Loucy (cell line): ENCODE data around the gene ACSL5.

ENCODE experiments used
- H2AFZ ChIP-seq: fragments of 200-600 bp; sonication (generic); 2 replicates; pipeline ENCODE4 v1.6.0; 2016; ENCODE audit warnings: antibody characterized with exemption, mild to moderate bottlenecking, low read length, moderate library complexity
- H3F3A ChIP-seq: fragments of 200-600 bp; 2 replicates; pipeline ENCODE4 v1.6.0; 2016; ENCODE audit warnings: antibody characterized with exemption, low read depth, mild to moderate bottlenecking
- H3K27me3 ChIP-seq: fragments of 200-600 bp; sonication (generic); 2 replicates; pipeline ENCODE4 v1.6.1; 2014; ENCODE audit warnings: low read length, mild to moderate bottlenecking; ENCODE audit not compliant: insufficient read depth, poor library complexity, severe bottlenecking
- H3K36me3 ChIP-seq: fragments of 200-600 bp; sonication (generic); 2 replicates; pipeline ENCODE4 v1.6.1; 2016; ENCODE audit warnings: low read length; ENCODE audit not compliant: insufficient read depth
- H3K4me1 ChIP-seq: fragments of 200-600 bp; sonication (generic); 2 replicates; pipeline ENCODE4 v1.5.1; 2014; ENCODE audit warnings: low read length, mild to moderate bottlenecking; ENCODE audit not compliant: insufficient read depth, poor library complexity, severe bottlenecking
- H3K4me2 ChIP-seq: fragments of 200-600 bp; sonication (generic); 2 replicates; pipeline ENCODE4 v1.6.0; 2014; ENCODE audit warnings: antibody characterized with exemption, low read length, low read depth, mild to moderate bottlenecking; ENCODE audit not compliant: poor library complexity, severe bottlenecking
- H3K4me3 ChIP-seq: fragments of 200-600 bp; sonication (generic); 2 replicates; pipeline ENCODE4 v1.5.1; 2014; ENCODE audit warnings: low read length, mild to moderate bottlenecking, mixed read lengths; ENCODE audit not compliant: poor library complexity, severe bottlenecking
- H3K79me2 ChIP-seq: fragments of 200-600 bp; sonication (generic); 2 replicates; pipeline ENCODE4 v1.6.1; 2014; ENCODE audit warnings: low read length; ENCODE audit not compliant: insufficient read depth
- H3K9ac ChIP-seq: fragments of 200-600 bp; sonication (generic); 2 replicates; pipeline ENCODE4 v1.6.0; 2014; ENCODE audit warnings: mild to moderate bottlenecking, low read depth, low read length, moderate library complexity; ENCODE audit not compliant: poor library complexity, severe bottlenecking
- H3K9me2 ChIP-seq: fragments of 200-600 bp; sonication (generic); replicated peaks from 2 replicates; pipeline ENCODE4 v1.6.1; 2016; ENCODE audit warnings: low read depth, low read length, mixed read lengths
- H3K9me3 ChIP-seq: fragments of 200-600 bp; sonication (generic); 2 replicates; pipeline ENCODE4 v1.6.1; 2014; ENCODE audit warnings: mild to moderate bottlenecking, antibody characterized with exemption, low read length, low read depth; ENCODE audit not compliant: insufficient read depth
- H4K20me1 ChIP-seq: fragments of 200-600 bp; sonication (generic); 2 replicates; pipeline ENCODE4 v1.6.0; 2014; ENCODE audit warnings: antibody characterized with exemption, low read length, mild to moderate bottlenecking; ENCODE audit not compliant: insufficient read depth, poor library complexity, severe bottlenecking
- EZH2phosphoT487 ChIP-seq: fragments of 200-600 bp; IDR thresholded peaks from 2 replicates; pipeline ENCODE4 v1.6.1; 2018; ENCODE audit warnings: antibody characterized with exemption, mild to moderate bottlenecking, moderate library complexity, borderline replicate concordance
- TF ChIP-seq, protein P1 (sequence below): fragments of 200-600 bp; sonication (generic); conservative IDR thresholded peaks from 2 replicates; pipeline ENCODE4 v1.5.1; 2014; ENCODE audit warnings: mild to moderate bottlenecking, antibody characterized with exemption, low read length

ACSL5 gene

DNA sequence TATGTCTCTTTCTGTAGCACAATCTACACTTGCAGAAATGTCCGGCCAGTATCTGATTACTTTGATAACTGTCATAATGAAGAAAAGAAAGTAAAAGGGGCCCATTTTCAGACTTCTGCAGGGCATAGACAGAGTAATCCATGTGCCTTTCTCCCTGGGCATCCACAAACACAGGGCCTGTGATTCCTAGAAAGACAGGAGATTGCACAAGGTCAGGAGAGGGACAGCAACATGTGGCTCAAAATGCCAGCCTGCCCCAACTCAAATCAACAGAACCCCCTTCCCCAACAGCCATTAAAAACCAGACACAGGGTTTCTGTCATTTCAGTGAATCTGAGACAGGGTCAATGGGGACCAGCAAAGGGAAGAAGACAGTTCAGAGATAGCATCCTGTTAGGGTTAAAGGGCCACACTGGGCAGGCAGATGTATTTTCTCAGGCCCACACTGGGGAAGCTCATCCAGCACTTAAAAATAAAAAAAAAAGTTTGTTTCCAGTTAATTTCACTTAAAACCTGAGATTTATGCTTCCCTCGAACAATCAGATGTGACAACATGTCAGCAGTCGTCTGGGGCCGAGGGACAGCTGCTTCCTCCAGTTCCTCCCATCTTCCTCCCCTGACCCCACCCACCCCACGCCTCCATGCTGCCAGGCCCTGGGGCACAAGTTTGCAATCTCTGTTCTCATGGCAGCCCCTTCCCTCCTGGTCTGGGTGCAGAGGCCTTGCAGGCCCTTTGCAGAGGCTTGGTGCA, 30.7 kb upstream of the ACSL5 start:
- H3K9ac ChIP-seq: no peak overlapping the region
- H3K4me2 ChIP-seq: no peak overlapping the region
- H3K4me3 ChIP-seq: no peak overlapping the region
- no peaks in the 10 kb centered on the region for H4K20me1 ChIP-seq
- H3K27me3 ChIP-seq: no peaks in the 10 kb centered on the region
- no peak overlapping the region for H2AFZ ChIP-seq
- no peaks in the 10 kb centered on the region for H3K9me3 ChIP-seq
- no peaks in the 10 kb centered on the region for H3K79me2 ChIP-seq
- H3F3A ChIP-seq: no peaks in the 10 kb centered on the region
- no peaks in the 10 kb centered on the region for H3K4me1 ChIP-seq
- TF ChIP-seq EZH2phosphoT487: no peak
- TF ChIP-seq, protein P1, sequence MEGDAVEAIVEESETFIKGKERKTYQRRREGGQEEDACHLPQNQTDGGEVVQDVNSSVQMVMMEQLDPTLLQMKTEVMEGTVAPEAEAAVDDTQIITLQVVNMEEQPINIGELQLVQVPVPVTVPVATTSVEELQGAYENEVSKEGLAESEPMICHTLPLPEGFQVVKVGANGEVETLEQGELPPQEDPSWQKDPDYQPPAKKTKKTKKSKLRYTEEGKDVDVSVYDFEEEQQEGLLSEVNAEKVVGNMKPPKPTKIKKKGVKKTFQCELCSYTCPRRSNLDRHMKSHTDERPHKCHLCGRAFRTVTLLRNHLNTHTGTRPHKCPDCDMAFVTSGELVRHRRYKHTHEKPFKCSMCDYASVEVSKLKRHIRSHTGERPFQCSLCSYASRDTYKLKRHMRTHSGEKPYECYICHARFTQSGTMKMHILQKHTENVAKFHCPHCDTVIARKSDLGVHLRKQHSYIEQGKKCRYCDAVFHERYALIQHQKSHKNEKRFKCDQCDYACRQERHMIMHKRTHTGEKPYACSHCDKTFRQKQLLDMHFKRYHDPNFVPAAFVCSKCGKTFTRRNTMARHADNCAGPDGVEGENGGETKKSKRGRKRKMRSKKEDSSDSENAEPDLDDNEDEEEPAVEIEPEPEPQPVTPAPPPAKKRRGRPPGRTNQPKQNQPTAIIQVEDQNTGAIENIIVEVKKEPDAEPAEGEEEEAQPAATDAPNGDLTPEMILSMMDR: no peak
- no peaks in the 10 kb centered on the region for H3K36me3 ChIP-seq
- H3K9me2 ChIP-seq: no peaks in the 10 kb centered on the region

DNA sequence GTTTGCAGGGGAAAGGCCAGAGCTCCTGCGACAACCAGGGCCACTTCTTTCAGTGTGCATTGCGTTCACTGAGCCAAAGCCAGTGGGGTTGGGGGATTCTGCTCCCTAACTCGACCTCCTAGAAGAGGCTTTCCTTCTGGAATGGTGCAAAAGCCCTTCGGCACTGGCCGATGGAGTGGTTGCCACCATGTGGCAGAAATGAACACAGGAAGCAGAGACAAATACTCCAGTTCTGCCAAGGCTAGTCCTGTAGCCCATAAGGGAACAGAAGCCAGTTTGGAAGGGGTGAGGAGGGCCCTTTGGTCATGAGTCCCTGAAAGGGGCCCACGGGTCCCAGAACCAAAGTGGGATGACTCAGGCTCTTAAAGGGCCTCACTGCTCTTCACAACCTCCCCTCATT, 29.7 kb upstream of the ACSL5 start:
- Histone ChIP-seq H3K4me2 (no peak overlapping the region), H3K27me3 (no peaks in the 10 kb centered on the region), H3K36me3 (no peaks in the 10 kb centered on the region), H4K20me1 (no peaks in the 10 kb centered on the region), H3F3A (no peaks in the 10 kb centered on the region), H3K4me1 (no peaks in the 10 kb centered on the region), H2AFZ (no peak overlapping the region), H3K9ac (no peak overlapping the region), H3K4me3 (no peak overlapping the region), H3K9me3 (no peaks in the 10 kb centered on the region), H3K79me2 (no peaks in the 10 kb centered on the region), H3K9me2 (no peaks in the 10 kb centered on the region)
- TF ChIP-seq, protein P1: no peak

DNA sequence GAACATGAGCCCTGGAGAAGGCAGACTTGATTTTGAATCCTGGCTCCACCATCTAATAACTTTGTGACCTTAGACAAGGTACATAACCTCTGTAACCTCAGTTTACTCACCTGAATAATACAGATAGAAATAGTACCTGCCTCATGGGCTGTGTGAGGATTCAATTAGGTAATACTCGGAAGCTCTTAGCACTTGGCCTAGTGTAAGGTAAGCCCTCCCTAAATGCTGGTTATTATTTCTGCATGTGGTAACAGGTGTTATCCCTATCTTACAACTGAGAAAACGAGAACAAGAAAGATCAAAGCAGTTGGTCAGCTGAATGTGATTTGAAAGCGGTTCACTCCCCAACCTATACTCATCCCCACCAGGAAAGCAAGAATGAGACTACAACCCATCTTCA, 28.7 kb upstream of the ACSL5 start:
- no peaks in the 10 kb centered on the region for H4K20me1 ChIP-seq
- no peaks in the 10 kb centered on the region for H3K36me3 ChIP-seq
- TF ChIP-seq, protein P1: no peak
- no peak for TF ChIP-seq EZH2phosphoT487
- H3K9me2 ChIP-seq: no peaks in the 10 kb centered on the region
- no peaks in the 10 kb centered on the region for H3K4me1 ChIP-seq
- H2AFZ ChIP-seq: no peak overlapping the region
- H3K79me2 ChIP-seq: no peaks in the 10 kb centered on the region
- no peaks in the 10 kb centered on the region for H3F3A ChIP-seq
- no peaks in the 10 kb centered on the region for H3K27me3 ChIP-seq
- no peak overlapping the region for H3K4me2 ChIP-seq
- no peak overlapping the region for H3K9ac ChIP-seq
- H3K9me3 ChIP-seq: no peaks in the 10 kb centered on the region
- no peak overlapping the region for H3K4me3 ChIP-seq
